Brain pericyte (primary cell): Measurements from ENCODE around the gene PDGFD.

Source experiments
- DNase-seq: peaks from one replicate; pipeline ENCODE4 v3.0.0-alpha.2; 2012; ENCODE audit warnings: low read depth, low spot score

The PDGFD gene

GRCh38 chr11:104164028-104164520, at the start of gene PDGFD:
TSS of gene PDGFD (minus strand) at chr11:104164147.
- peak; percentile 38 for DNase-seq

DNA sequence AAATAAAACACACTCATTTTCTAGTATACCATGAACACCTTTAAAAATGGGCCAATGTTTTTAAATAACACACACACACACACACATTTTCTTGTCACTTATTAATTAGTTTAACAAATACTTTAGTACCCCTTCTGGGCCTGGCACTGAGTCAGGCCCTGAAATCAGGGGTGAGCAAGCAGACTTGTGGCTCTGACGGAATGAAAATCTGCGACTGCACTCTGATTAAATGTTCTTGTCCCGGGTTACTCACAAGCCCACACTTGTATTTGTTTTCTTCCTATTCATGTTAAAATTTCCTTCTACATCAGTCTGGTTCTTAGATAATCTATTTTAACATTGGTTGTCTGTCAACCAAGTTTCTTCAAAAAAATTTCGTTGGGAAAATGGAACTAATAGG, 43.0 kb upstream of the PDGFD start:
- DNase-seq = no peak

DNA sequence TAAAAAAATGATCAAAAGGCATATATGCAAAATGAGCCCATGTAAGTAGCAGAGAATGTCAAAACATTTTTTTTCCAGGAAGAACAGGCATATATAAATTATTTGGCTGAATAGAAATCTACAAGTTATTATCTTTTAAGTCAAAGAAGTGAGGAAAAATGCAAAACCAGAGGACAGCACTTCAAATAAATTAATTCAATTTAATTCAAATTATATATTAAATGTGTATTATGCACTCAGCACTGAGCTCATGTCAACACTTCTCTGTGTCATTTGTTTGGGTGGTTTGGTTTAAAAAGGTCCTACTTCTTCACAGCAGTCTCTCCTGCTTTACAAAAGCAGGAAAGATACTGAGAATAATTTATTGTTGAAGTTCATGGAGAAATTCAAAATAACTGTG, 41.9 kb upstream of the PDGFD start:
- DNase-seq = no peak

GRCh38 chr11:104200688-104201087, 36.7 kb upstream of the PDGFD start:
- DNase-seq = no peak

DNA sequence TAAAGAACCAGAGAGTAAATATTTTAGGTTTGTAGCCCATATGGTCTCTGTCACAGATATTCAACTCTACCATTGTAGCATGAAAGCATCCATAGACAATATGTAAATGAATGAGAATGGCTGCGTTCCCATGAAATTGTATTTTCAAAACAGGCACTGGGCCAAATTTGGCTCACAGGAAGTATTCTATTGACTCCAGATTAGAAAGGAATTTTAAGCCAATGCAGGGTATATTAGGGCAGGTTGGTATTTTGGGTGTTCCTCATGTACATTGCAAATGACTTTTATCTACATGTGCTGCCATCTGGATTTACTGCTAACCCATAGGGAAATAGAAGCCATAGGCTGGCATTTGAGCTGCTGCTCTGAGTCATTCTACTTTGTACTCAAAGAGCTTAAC, 35.1 kb upstream of the PDGFD start:
- no peak for DNase-seq

- DNase-seq = no peak
Observed at GRCh38 chr11:104198576-104198975, 34.6 kb upstream of the PDGFD start.

DNA sequence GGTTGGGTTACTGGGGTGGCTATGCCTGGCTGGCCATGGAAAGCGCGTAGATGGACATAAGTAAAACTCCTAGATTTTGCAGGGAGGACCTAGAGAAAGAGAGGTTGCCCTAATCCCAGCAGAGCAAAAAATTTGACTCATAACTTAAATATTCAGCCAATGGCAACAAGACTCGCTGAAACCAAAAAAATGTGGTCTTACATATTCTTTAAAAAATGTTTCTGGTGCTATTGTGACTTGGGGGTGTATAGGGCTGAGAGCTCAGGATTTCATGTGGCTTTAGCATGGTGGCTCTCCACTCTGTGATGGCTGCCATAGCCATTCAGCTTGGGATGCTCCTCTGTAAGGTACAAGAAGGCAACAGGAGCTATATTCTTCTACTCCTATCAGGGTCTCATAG, 27.2 kb upstream of the PDGFD start:
- DNase-seq = no peak

GRCh38 chr11:104183593-104183992, 19.6 kb upstream of the PDGFD start:
- no peak for DNase-seq

DNA sequence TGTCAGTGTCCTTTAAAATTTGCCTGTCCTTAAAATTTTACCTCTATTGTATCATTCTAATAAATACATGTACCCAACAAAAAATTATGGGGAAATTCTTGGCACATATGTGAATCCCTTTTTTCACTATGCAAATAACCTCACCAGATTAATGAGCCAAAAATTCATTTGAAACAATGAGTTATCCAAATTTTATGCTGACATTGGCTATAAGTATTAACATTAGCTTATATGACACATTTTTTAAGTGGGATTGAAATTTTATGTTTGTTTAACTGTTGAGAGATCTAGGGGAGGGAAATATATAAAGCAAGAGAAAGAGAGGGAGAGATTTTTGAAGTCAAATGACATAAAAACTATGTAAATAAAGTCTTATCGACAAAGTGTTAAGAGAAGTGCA, 11.8 kb upstream of the PDGFD start:
- DNase-seq = no peak

DNA sequence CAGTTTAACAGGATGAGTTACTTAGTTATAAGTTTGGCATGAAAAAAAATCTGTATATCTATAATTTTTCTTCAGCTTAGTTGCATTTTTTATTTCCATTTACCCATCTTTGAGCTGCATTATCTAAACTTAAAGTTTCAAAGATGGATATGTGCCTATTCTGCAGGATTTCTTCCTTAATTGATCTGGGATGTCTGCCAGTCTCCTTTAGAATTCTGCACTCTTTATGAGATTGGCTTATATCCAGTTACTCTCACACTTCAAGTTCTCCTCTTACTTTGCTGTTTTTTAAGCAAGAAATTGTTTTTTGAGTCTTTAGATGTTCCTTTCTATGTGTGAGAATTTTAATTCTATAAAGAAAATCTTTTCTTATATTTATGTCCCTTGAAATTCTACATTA, 5.1 kb upstream of the PDGFD start:
- DNase-seq = no peak

- no peak for DNase-seq
Observed at GRCh38 chr11:104165014-104165413, 1.1 kb upstream of the PDGFD start.

- DNase-seq = no peak
Observed at GRCh38 chr11:104163100-104164027, 583 bp downstream of the PDGFD start.

DNA sequence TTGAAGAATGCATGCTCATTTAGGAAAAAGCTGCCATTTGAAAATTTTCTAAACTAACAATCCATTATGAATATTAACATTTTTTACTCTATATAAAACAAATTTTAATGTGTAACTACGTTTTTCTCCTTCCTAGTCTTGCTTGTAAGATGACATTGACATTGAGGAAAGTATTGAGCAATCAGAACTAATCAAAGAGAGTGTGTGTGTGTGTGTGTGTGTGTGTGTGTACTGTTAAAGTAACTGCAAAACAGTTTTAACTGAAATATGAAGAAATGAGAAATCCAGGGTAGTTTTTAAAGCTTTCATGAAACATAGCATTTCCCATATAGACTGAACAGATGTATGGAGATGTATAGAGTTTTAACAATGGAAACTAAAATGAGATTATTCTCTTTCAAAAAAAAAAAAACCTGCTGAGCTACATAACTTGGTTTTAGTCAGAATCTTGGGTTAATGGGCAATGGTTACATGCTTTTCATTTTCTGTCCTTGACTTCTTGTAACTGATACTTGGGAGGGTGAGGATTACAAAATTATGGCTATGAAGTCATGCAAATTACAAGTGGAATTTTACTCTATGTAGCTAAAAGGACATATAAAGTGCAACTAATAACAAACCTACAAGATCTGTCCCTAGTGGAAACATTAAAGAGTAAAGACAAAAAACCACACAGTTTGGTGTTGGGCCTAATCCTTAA, 2.0 kb downstream of the PDGFD start:
- no peak for DNase-seq

DNA sequence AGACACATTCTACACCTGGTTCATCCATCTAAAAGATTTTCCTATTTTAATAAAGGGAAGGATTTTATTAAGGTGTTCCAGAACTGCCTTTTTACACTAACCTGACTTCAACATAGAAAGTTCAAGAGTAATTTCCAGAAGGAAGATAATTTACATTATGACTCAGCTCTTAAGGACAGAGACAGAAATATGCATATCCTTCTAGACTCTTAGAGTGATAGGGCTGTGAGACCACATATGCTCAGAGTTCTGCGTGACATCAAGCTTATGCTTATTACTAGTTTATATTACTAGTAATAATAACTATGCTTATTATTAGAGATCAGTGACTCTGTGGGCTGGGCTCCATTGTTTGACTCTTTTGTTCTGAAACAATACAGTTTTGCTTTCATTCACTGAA, 4.6 kb downstream of the PDGFD start:
- no peak for DNase-seq

- DNase-seq = no peak
Observed at GRCh38 chr11:104155375-104155774, 8.6 kb downstream of the PDGFD start.

GRCh38 chr11:104154296-104154695, 9.7 kb downstream of the PDGFD start:
- DNase-seq = no peak

DNA sequence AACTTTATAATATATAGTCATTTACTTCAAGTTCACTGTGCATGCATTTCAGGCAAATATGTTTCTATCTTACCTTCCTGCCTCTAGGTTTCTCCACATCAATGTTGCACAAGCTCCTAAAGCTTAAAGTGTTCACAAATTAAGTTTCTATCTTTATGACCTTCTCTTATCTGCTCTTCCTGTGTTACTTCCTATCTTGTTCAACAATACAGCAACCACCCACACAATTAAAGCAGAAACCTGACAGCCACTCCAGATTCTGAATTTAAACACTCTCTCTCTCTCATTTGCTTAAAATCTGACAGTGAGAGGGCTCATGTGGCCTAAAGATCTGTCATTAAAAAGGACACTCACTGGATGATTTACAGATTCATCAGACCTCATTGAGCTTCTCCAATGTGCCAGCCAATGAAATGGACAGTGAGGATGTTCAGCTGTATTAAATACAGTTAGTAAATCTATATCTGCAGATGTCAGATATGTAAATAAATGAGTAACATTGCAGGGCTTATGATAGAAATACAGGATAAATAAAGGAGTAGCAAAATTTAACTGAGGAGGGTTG, 10.9 kb downstream of the PDGFD start:
- no peak for DNase-seq

GRCh38 chr11:104151404-104152204, 12.3 kb downstream of the PDGFD start:
- no peak for DNase-seq

GRCh38 chr11:104148706-104149105, 15.2 kb downstream of the PDGFD start:
- DNase-seq = peak; percentile 29

- DNase-seq = peak; percentile 32
Observed at GRCh38 chr11:104148074-104148473, 15.9 kb downstream of the PDGFD start.

DNA sequence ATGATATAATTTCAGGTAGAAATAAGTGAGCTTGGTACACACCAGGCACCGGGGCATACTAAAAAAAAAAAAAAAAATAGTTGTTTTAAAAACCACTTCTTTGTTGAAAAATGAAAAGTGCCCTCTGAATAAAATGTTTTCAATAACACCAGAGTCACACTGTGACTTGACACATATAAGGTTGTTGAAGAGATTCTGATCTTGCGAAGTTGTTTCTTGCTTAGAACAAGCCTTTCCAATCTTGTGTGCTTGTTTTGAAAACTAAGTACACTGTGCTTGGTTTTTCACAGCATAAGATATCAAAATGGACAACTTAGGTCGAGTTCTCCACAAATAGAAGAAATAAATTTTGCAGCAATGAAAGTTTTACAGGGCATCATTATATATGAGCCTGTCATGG, 17.0 kb downstream of the PDGFD start:
- DNase-seq = no peak

DNA sequence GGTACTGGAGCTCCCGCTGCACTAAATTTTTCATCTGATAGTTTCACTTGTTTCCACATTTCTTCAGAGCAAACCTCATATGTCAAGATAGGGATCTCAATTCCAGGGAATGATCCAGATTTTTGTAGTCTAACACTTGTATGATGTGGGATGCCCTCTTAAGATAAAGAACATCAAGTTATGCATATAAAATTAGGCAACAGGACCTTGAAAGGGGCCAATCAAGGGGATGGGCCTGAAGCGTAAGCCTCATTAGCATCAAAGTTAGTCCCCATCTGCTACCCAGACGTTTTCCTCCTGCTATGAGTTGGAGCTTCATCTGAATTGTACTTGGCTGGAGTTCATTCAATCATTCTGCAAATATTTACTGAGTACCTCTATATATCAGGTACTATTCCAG, 17.5 kb downstream of the PDGFD start:
- DNase-seq = no peak
